ENCODE data around the gene OCA2.

Gene OCA2

DNA sequence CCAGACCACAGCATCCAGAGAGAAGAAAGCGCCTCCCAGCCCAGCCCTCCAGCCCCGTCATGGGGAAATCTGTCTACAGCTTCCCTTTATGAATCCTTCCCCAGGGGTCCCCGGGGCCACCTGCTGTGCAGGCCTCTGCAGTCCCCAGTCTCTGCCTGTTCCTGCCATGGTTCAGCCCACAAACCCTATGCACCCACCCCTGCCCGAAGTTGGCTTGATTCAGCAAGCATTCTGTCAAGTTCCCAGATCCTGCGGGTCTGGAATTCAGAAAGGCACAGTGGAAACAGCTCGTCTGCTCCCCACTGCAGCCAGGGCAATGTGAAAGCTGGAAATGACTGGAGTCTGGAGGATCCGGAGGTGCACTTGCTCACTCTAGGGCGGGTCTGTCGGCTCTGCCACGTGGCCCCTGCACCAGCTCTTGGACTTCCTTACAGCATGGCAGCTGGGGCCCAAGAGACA is 2.9 kb upstream of the OCA2 start:
- H3K79me2 ChIP-seq (ENCODE audit: control insufficient read depth, insufficient read depth, low read length, poor library complexity) = no peaks in the 10 kb centered on the region
- no peak overlapping the region for H3K23ac ChIP-seq (ENCODE audit: low read length)
- H3K9me3 ChIP-seq (ENCODE audit: insufficient read depth, low read depth, low read length) = peaks cover 14% of the 10 kb centered on the region
- no peaks in the 10 kb centered on the region for H3K79me1 ChIP-seq (ENCODE audit: low read length)
- H2AK5ac ChIP-seq (ENCODE audit: low read length) = no peak overlapping the region
- H3K9ac ChIP-seq (ENCODE audit: low read length) = no peak overlapping the region
- no peak overlapping the region for H4K12ac ChIP-seq (ENCODE audit: low read depth, low read length)
- H2BK5ac ChIP-seq (ENCODE audit: low read depth, low read length, poor library complexity) = no peak overlapping the region
- no peak for DNase-seq
- no peak overlapping the region for H2BK12ac ChIP-seq (ENCODE audit: low read length)
- H3K4me1 ChIP-seq (ENCODE audit: control insufficient read depth in 1 of 2, insufficient read depth in 2 of 2, low read length in 2 of 2) = peaks cover 11 to 13% of the 10 kb centered on the region in 2 experiments
- H3K27me3 ChIP-seq (ENCODE audit: insufficient read depth, low read length) = peaks cover 44% of the 10 kb centered on the region
- H3K27ac ChIP-seq (ENCODE audit: low read depth, low read length) = no peak overlapping the region
- H4K91ac ChIP-seq (ENCODE audit: low read depth, low read length) = no peak overlapping the region
- no peak overlapping the region for H3K4me2 ChIP-seq (ENCODE audit: low read length)
- H3K18ac ChIP-seq (ENCODE audit: low read length) = no peak overlapping the region
- H2AFZ ChIP-seq (ENCODE audit: insufficient read depth, low read length, poor library complexity) = no peak overlapping the region
- no peak overlapping the region for H4K8ac ChIP-seq (ENCODE audit: low read depth, low read length)
- WGBS (ENCODE audit: extremely low coverage, insufficient coverage, insufficient read length) = no CpG with 5 or more reads among the region's 10 CpGs
- no peaks in the 10 kb centered on the region for H3K36me3 ChIP-seq (ENCODE audit: control insufficient read depth in 1 of 2, insufficient read depth in 2 of 2, low read length in 2 of 2)
- H3K4me3 ChIP-seq (ENCODE audit: low read depth, low read length) = no peak overlapping the region
- no peak overlapping the region for H2BK120ac ChIP-seq (ENCODE audit: insufficient read depth, low read length, poor library complexity)
- no peak overlapping the region for H3K4ac ChIP-seq (ENCODE audit: low read depth, low read length)
- H3K14ac ChIP-seq (ENCODE audit: low read length) = no peak overlapping the region

DNA sequence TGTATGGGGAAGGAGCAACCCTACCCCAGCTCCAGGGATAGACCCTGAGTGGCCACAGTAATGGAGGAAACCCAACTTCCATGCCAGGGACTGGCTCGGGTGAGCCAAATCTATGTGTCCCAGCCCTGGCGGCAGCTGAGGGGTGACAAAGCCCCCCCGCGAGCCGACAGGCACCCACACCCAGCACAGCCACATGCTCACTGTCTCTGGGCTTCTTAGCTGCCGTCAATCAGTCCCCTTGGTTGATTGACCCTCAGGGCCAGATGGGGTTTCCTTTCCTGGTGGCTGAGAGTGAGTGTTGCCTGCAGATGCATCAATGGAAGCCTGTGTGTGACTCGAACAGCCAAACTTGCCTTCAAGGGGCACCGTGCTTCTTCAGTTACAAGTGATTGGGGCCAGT is 2.1 kb upstream of the OCA2 start:
- Histone ChIP-seq H2BK5ac (ENCODE audit: low read depth, low read length, poor library complexity) (no peak overlapping the region), H4K91ac (ENCODE audit: low read depth, low read length) (no peak overlapping the region), H3K79me2 (ENCODE audit: control insufficient read depth, insufficient read depth, low read length, poor library complexity) (no peaks in the 10 kb centered on the region), H3K18ac (ENCODE audit: low read length) (no peak overlapping the region), H3K4me2 (ENCODE audit: low read length) (no peak overlapping the region), H3K27me3 (ENCODE audit: insufficient read depth, low read length) (peaks cover 44% of the 10 kb centered on the region), H3K4ac (ENCODE audit: low read depth, low read length) (no peak overlapping the region), H3K9ac (ENCODE audit: low read length) (no peak overlapping the region), H3K27ac (ENCODE audit: low read depth, low read length) (no peak overlapping the region), H3K9me3 (ENCODE audit: insufficient read depth, low read depth, low read length) (peaks cover 14% of the 10 kb centered on the region), H4K12ac (ENCODE audit: low read depth, low read length) (no peak overlapping the region), H3K36me3 (ENCODE audit: control insufficient read depth in 1 of 2, insufficient read depth in 2 of 2, low read length in 2 of 2) (no peaks in the 10 kb centered on the region), H2AFZ (ENCODE audit: insufficient read depth, low read length, poor library complexity) (no peak overlapping the region), H2BK12ac (ENCODE audit: low read length) (no peak overlapping the region), H3K79me1 (ENCODE audit: low read length) (no peaks in the 10 kb centered on the region), H2AK5ac (ENCODE audit: low read length) (no peak overlapping the region), H3K4me1 (ENCODE audit: control insufficient read depth in 1 of 2, insufficient read depth in 2 of 2, low read length in 2 of 2) (peaks cover 9 to 14% of the 10 kb centered on the region in 2 experiments), H3K23ac (ENCODE audit: low read length) (no peak overlapping the region), H2BK120ac (ENCODE audit: insufficient read depth, low read length, poor library complexity) (no peak overlapping the region), H4K8ac (ENCODE audit: low read depth, low read length) (no peak overlapping the region), H3K14ac (ENCODE audit: low read length) (no peak overlapping the region), H3K4me3 (ENCODE audit: low read depth, low read length) (no peak overlapping the region)
- no peak for DNase-seq
- WGBS (ENCODE audit: extremely low coverage, insufficient coverage, insufficient read length) = no CpG with 5 or more reads among the region's 8 CpGs

DNA sequence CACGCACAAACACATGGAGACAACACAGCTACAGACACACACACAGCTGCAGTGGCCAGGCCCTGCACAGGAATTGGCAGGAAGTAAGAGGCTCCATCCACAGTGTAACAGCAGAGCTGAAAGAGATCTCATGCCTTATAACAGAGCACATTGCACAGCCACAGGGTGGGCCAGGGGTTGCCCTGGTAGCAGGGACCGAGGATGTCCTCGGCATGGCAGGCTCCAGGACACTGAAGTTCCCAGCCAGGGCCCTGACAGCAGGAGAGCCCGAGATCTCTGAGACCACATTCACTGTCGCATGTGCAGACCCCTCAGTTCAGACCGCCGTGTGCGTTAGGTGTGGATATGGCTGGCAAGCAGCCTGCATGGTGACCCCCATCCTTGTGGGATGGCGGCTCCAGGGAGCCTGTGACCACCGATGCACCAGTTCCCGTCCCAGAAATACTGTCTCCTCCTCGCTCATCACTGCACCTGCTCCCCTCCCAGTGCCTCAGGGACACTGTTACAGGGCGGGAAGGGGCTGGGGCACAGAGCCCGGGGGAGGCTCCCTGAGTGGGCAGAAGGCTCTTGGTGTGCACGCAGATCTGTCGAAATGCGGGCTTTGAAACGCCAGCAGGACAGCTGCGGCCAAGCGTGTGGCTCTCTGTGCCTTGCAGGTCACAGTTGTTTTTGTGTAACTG is 1.5 kb upstream of the OCA2 start:
- no peaks in the 10 kb centered on the region for H3K79me2 ChIP-seq (ENCODE audit: control insufficient read depth, insufficient read depth, low read length, poor library complexity)
- H3K4me3 ChIP-seq (ENCODE audit: low read depth, low read length) = peak overlapping the region; percentile 10
- peaks cover 14% of the 10 kb centered on the region for H3K9me3 ChIP-seq (ENCODE audit: insufficient read depth, low read depth, low read length)
- H3K36me3 ChIP-seq (ENCODE audit: control insufficient read depth in 1 of 2, insufficient read depth in 2 of 2, low read length in 2 of 2) = no peaks in the 10 kb centered on the region
- no peak overlapping the region for H2AK5ac ChIP-seq (ENCODE audit: low read length)
- no peak overlapping the region for H3K9ac ChIP-seq (ENCODE audit: low read length)
- no peak overlapping the region for H3K14ac ChIP-seq (ENCODE audit: low read length)
- no peak overlapping the region for H4K91ac ChIP-seq (ENCODE audit: low read depth, low read length)
- no peak overlapping the region for H3K18ac ChIP-seq (ENCODE audit: low read length)
- H3K27ac ChIP-seq (ENCODE audit: low read depth, low read length) = no peak overlapping the region
- DNase-seq = no peak
- H3K79me1 ChIP-seq (ENCODE audit: low read length) = no peaks in the 10 kb centered on the region
- no CpG with 5 or more reads among the region's 20 CpGs for WGBS (ENCODE audit: extremely low coverage, insufficient coverage, insufficient read length)
- H3K4me2 ChIP-seq (ENCODE audit: low read length) = no peak overlapping the region
- no peak overlapping the region for H4K8ac ChIP-seq (ENCODE audit: low read depth, low read length)
- no peak overlapping the region for H3K4ac ChIP-seq (ENCODE audit: low read depth, low read length)
- H2AFZ ChIP-seq (ENCODE audit: insufficient read depth, low read length, poor library complexity) = no peak overlapping the region
- no peak overlapping the region for H2BK12ac ChIP-seq (ENCODE audit: low read length)
- peaks cover 15 to 19% of the 10 kb centered on the region in 2 experiments for H3K4me1 ChIP-seq (ENCODE audit: control insufficient read depth in 1 of 2, insufficient read depth in 2 of 2, low read length in 2 of 2)
- no peak overlapping the region for H3K23ac ChIP-seq (ENCODE audit: low read length)
- no peak overlapping the region for H4K12ac ChIP-seq (ENCODE audit: low read depth, low read length)
- no peak overlapping the region for H2BK120ac ChIP-seq (ENCODE audit: insufficient read depth, low read length, poor library complexity)
- H3K27me3 ChIP-seq (ENCODE audit: insufficient read depth, low read length) = peaks cover 44% of the 10 kb centered on the region
- no peak overlapping the region for H2BK5ac ChIP-seq (ENCODE audit: low read depth, low read length, poor library complexity)

DNA sequence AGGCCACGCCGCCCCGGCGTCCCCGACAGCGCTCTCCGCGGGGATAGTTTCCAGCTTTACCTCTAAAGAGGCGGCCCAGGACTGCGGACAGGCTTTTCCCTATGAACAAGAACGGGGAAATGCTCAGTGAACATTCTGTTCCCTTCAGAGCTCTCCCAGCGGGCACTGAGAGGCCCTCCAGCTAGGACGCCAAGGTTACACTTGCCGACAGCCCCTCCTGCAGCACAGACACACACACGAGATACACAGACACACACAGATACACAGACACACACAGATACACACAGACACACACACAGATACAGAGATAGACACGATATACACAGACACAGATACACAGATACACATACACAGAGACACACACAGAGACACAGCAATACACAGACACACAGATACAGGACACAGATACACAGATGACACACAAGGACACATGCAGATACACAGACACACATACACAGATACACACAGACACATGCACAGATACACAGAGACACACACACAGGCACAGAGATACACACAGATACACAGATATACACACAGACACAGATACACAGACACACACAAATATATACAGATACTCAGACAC is 533 bp upstream of the OCA2 start:
- H4K12ac ChIP-seq (ENCODE audit: low read depth, low read length) = no peak overlapping the region
- no peak overlapping the region for H3K23ac ChIP-seq (ENCODE audit: low read length)
- no peak overlapping the region for H3K4me3 ChIP-seq (ENCODE audit: low read depth, low read length)
- no CpG with 5 or more reads among the region's 16 CpGs for WGBS (ENCODE audit: extremely low coverage, insufficient coverage, insufficient read length)
- no peak overlapping the region for H2AFZ ChIP-seq (ENCODE audit: insufficient read depth, low read length, poor library complexity)
- no peak overlapping the region for H3K9ac ChIP-seq (ENCODE audit: low read length)
- no peaks in the 10 kb centered on the region for H3K79me2 ChIP-seq (ENCODE audit: control insufficient read depth, insufficient read depth, low read length, poor library complexity)
- no peak overlapping the region for H3K14ac ChIP-seq (ENCODE audit: low read length)
- H3K18ac ChIP-seq (ENCODE audit: low read length) = no peak overlapping the region
- no peak overlapping the region for H2BK120ac ChIP-seq (ENCODE audit: insufficient read depth, low read length, poor library complexity)
- no peak overlapping the region for H2AK5ac ChIP-seq (ENCODE audit: low read length)
- no peak overlapping the region for H4K91ac ChIP-seq (ENCODE audit: low read depth, low read length)
- no peaks in the 10 kb centered on the region for H3K79me1 ChIP-seq (ENCODE audit: low read length)
- peaks cover 11% of the 10 kb centered on the region for H3K9me3 ChIP-seq (ENCODE audit: insufficient read depth, low read depth, low read length)
- H3K27me3 ChIP-seq (ENCODE audit: insufficient read depth, low read length) = peaks cover 54% of the 10 kb centered on the region
- peak overlapping the region; percentile 52 for H3K4me2 ChIP-seq (ENCODE audit: low read length)
- no peak overlapping the region for H2BK12ac ChIP-seq (ENCODE audit: low read length)
- no peaks in the 10 kb centered on the region for H3K36me3 ChIP-seq (ENCODE audit: control insufficient read depth in 1 of 2, insufficient read depth in 2 of 2, low read length in 2 of 2)
- DNase-seq = no peak
- H2BK5ac ChIP-seq (ENCODE audit: low read depth, low read length, poor library complexity) = no peak overlapping the region
- H3K27ac ChIP-seq (ENCODE audit: low read depth, low read length) = no peak overlapping the region
- no peak overlapping the region for H3K4ac ChIP-seq (ENCODE audit: low read depth, low read length)
- H3K4me1 ChIP-seq (ENCODE audit: control insufficient read depth in 1 of 2, insufficient read depth in 2 of 2, low read length in 2 of 2) = peaks cover 18 to 24% of the 10 kb centered on the region in 2 experiments
- no peak overlapping the region for H4K8ac ChIP-seq (ENCODE audit: low read depth, low read length)

Data from trophoblast cell (in vitro differentiated cells and primary cell).